NCI-H526 (cell line): ENCODE measurements around the gene UBE2J2.

Source experiments
- DNase-seq, 2 experiments: peaks; one replicate each; lab custom pipeline; 2025; lab: John Stamatoyannopoulos, UW

UBE2J2 gene

GRCh38 chr1:1309251-1310108 is 35.8 kb upstream of the UBE2J2 start:
- peak in 1 of 2 experiments; percentile 63 for DNase-seq

GRCh38 chr1:1308756-1309250 is 35.1 kb upstream of the UBE2J2 start:
- DNase-seq, result no peak

- DNase-seq, result peak; percentile 88 to 95
These were observed 34.5 kb upstream of the UBE2J2 start, which contains the start of the genes ACAP3 and PUSL1 for GRCh38 chr1:1307923-1308755. TSS of gene ACAP3 (minus strand) at chr1:1307930. CDS start at chr1:1307815, 115 bp downstream. TSS of gene PUSL1 (plus strand) at chr1:1308597. CDS start at chr1:1308644, 47 bp downstream.

- no peak for DNase-seq
These were observed 33.7 kb upstream of the UBE2J2 start for GRCh38 chr1:1307261-1307922.

- no peak for DNase-seq
These were observed 33.1 kb upstream of the UBE2J2 start for GRCh38 chr1:1306661-1307260.

GRCh38 chr1:1306070-1306660 is 32.5 kb upstream of the UBE2J2 start:
- peak in 1 of 2 experiments; percentile 49 for DNase-seq

- peak in 1 of 2 experiments; percentile 61 for DNase-seq
These were observed 31.8 kb upstream of the UBE2J2 start for GRCh38 chr1:1305300-1306069.

- peak; percentile 61 to 88 for DNase-seq
These were observed 31.0 kb upstream of the UBE2J2 start for GRCh38 chr1:1304331-1305299.

- no peak for DNase-seq
These were observed 30.1 kb upstream of the UBE2J2 start for GRCh38 chr1:1303736-1304135.

- DNase-seq, result no peak
These were observed 29.4 kb upstream of the UBE2J2 start for GRCh38 chr1:1302951-1303509.

- no peak for DNase-seq
These were observed 28.4 kb upstream of the UBE2J2 start for GRCh38 chr1:1302006-1302430.

- no peak for DNase-seq
These were observed 26.7 kb upstream of the UBE2J2 start for GRCh38 chr1:1300352-1300739.

GRCh38 chr1:1299686-1300351 is 26.2 kb upstream of the UBE2J2 start:
- peak in 1 of 2 experiments; percentile 45 for DNase-seq

- no peak for DNase-seq
These were observed 25.4 kb upstream of the UBE2J2 start for GRCh38 chr1:1298861-1299685.

GRCh38 chr1:1297802-1298424 is 24.3 kb upstream of the UBE2J2 start:
- no peak for DNase-seq

GRCh38 chr1:1296070-1297061 is 22.7 kb upstream of the UBE2J2 start:
- no peak for DNase-seq
